K562 (cell line): ENCODE measurements around the gene HDAC2. TPM values are rescaled to one million over a fixed set of nuclear protein-coding genes. Genes with fewer than 3 reads are reported as not detected.

Experiments
- ATAC-seq: fragments of 200-7000 bp; cut with Tn5 transposase; 3 replicates; pipeline ENCODE4 v1.9.1; 2020; ENCODE audit warnings: moderate library complexity
- BruUV-seq: library from RNA; stranded (reverse); fragments of 400-500 nt; replicated peaks from 2 replicates; lab custom pipeline; 2021; lab: Mats Ljungman, UMichigan
- CTCF ChIA-PET: fragments of 300-600 bp; formaldehyde crosslinking; extraction: SDS; loops from one replicate; lab custom pipeline; 2021; ENCODE audit warnings: low intra/inter-chr PET ratio; lab: Yijun Ruan, JAX
- POLR2A ChIA-PET: fragments of 300-600, 350-650 bp; sonication (Branson Sonifier 250); formaldehyde crosslinking; extraction: SDS; loops from one replicate; lab custom pipeline; 2021; ENCODE audit warnings: antibody characterized with exemption, inconsistent platforms; lab: Yijun Ruan, JAX
- DNase-seq, 4 experiments: peaks; one replicate each; pipeline versions ENCODE4 v3.0.0 to v3.0.0-alpha.2; 2011 to 2018; ENCODE audit warnings: low spot score in 3 of 4, mixed read lengths in 3 of 4; ENCODE audit errors: extremely low read depth in 1 of 4
- FAIRE-seq: peaks from 2 replicates; lab custom pipeline; 2011; peaks lifted over from hg19 to GRCh38; lab: Jason Lieb, UNC
- H2AFZ ChIP-seq: 2 replicates; pipeline ENCODE4 v1.6.0; 2011; ENCODE audit warnings: low read depth, low read length, control low read depth, inconsistent platforms
- H3K27ac ChIP-seq: fragments of 200-600 bp; 3 replicates; pipeline ENCODE4 v1.8.0; 2011; ENCODE audit warnings: low read depth, mild to moderate bottlenecking, control low read depth, inconsistent platforms, low read length, moderate library complexity, mixed read lengths; ENCODE audit errors: extremely low read depth
- H3K27me3 ChIP-seq, 2 experiments: fragments of 300-600 bp in 1 of 2; 2 replicates in 1 of 2; 3 replicates in 1 of 2; pipeline versions ENCODE4 v1.6.0 to v1.8.0; 2011; ENCODE audit warnings: inconsistent platforms in 2 of 2, low read length in 2 of 2, mild to moderate bottlenecking in 1 of 2, mixed read lengths in 1 of 2, moderate library complexity in 1 of 2; ENCODE audit not compliant: control insufficient read depth in 2 of 2, insufficient read depth in 2 of 2
- H3K36me3 ChIP-seq: fragments of 300-600 bp; 3 replicates; pipeline ENCODE4 v1.8.0; 2011; ENCODE audit warnings: mild to moderate bottlenecking, low read length, inconsistent platforms; ENCODE audit not compliant: control insufficient read depth, insufficient read depth
- H3K4me1 ChIP-seq, 2 experiments: fragments of 200-600 bp in 1 of 2; replicated peaks in 1 of 2; 2 replicates in 1 of 2; 3 replicates in 1 of 2; pipeline versions ENCODE4 v1.5.1 to v1.8.0; 2011; ENCODE audit warnings: inconsistent platforms in 2 of 2, low read length in 2 of 2, mild to moderate bottlenecking in 1 of 2, mixed read lengths in 1 of 2, moderate library complexity in 1 of 2; ENCODE audit not compliant: control insufficient read depth in 2 of 2, insufficient read depth in 2 of 2
- H3K4me2 ChIP-seq: 2 replicates; pipeline ENCODE4 v1.6.1; 2011; ENCODE audit warnings: low read length, control low read depth, inconsistent platforms, mixed read lengths; ENCODE audit not compliant: insufficient read depth
- H3K4me3 ChIP-seq: fragments of 200-600 bp; sonication (generic), shearing (Covaris generic); 2 replicates; pipeline ENCODE4 v1.5.1; 2016; ENCODE audit warnings: control low read depth, inconsistent platforms
- H3K79me2 ChIP-seq: fragments of 200-600 bp; 3 replicates; pipeline ENCODE4 v1.8.0; 2011; ENCODE audit warnings: low read length, inconsistent platforms; ENCODE audit not compliant: control insufficient read depth, insufficient read depth
- H3K9ac ChIP-seq, 2 experiments: 2 replicates each; pipeline versions ENCODE4 v1.6.0 to v1.6.1; 2011; ENCODE audit warnings: low read depth in 2 of 2, low read length in 2 of 2, control low read depth in 1 of 2, inconsistent platforms in 1 of 2, mild to moderate bottlenecking in 1 of 2, mixed read lengths in 1 of 2; ENCODE audit not compliant: insufficient read depth in 1 of 2
- H3K9me1 ChIP-seq: one replicate; pipeline ENCODE4 v1.6.0; 2011; ENCODE audit warnings: inconsistent platforms, mild to moderate bottlenecking, low read length, moderate library complexity; ENCODE audit not compliant: control insufficient read depth, insufficient read depth
- H3K9me3 ChIP-seq: replicated peaks from 2 replicates; pipeline ENCODE4 v1.5.1; 2011; ENCODE audit warnings: low read depth, low read length, inconsistent platforms; ENCODE audit not compliant: control insufficient read depth, insufficient read depth
- H4K20me1 ChIP-seq: replicated peaks from 2 replicates; pipeline ENCODE4 v1.6.1; 2011; ENCODE audit warnings: low read length, inconsistent platforms, mixed read lengths; ENCODE audit not compliant: control insufficient read depth, insufficient read depth
- HDAC8 ChIP-seq: fragments of 450-650 bp; IDR thresholded peaks from 2 replicates; pipeline ENCODE4 v1.6.1; 2016; ENCODE audit warnings: mild to moderate bottlenecking, missing genetic modification characterization, moderate library complexity, missing compliant biosample characterization
- MECOM ChIP-seq: fragments of 250-450 bp; sonication (Bioruptor Pico); IDR thresholded peaks from 2 replicates; pipeline ENCODE4 v1.8.0; 2022; ENCODE audit warnings: inconsistent platforms
- ZC3H11A ChIP-seq: IDR thresholded peaks from 2 replicates; pipeline ENCODE4 v1.6.1; 2012; ENCODE audit warnings: low read depth, low read length, improper control_type of control experiment
- ZNF507 ChIP-seq: conservative IDR thresholded peaks from 2 replicates; pipeline ENCODE4 v1.6.1; 2017; ENCODE audit warnings: missing genetic modification characterization, missing compliant biosample characterization
- ZNF785 ChIP-seq: fragments of 250-450 bp; sonication (Bioruptor Pico); IDR thresholded peaks from 2 replicates; pipeline ENCODE4 v1.4.0; 2020; ENCODE audit warnings: mild to moderate bottlenecking
- WGBS: fragments of 100-300 bp; shearing (Covaris generic); methylation state at CpG from one replicate; pipeline ENCODE4 v1.1.6; 2016; ENCODE audit warnings: low coverage, mixed read lengths; ENCODE audit not compliant: insufficient coverage; ENCODE audit errors: missing lambda C conversion rate; 5-methylcytosine and 5-hydroxymethylcytosine counted together
- in situ Hi-C: fragments of 300-500 bp; cut with MboI; formaldehyde crosslinking; loops from 4 replicates; pipeline ENCODE4 v1.15.0; 2018; ENCODE audit warnings: inconsistent platforms, mixed read lengths
- intact Hi-C: fragments of 100-400 bp; cut with micrococcal nuclease; formaldehyde crosslinking; loops from 2 replicates; pipeline ENCODE4 v1.14.2; 2022
- polyA plus RNA-seq, 8 experiments: library from polyadenylated mRNA; depleted of rRNA in 4 of 8; stranded (reverse) in 5 of 8; unstranded in 3 of 8; fragments of >200 nt; fragmentation: Nextera tagmentation in 2 of 8; fragmentation: Illumina TruSeq in 1 of 8; extraction: Ambion mirVana in 2 of 8; extraction: Trizol in 1 of 8; gene quantifications; 2 replicates each; pipeline versions ENCODE4 v1.2.1 to v1.2.3, GENCODE V29; 2011 to 2014; ENCODE audit warnings: inconsistent platforms in 1 of 8, missing spikeins in 1 of 8
- total RNA-seq, 7 experiments: library from RNA; depleted of rRNA in 6 of 7; stranded (reverse); fragments of >200 nt in 6 of 7; fragmentation: Illumina TruSeq in 2 of 7; extraction: Trizol in 2 of 7; gene quantifications; 2 replicates each; pipeline versions ENCODE4 v1.2.1 to v1.2.3, GENCODE V29; 2011 to 2021; ENCODE audit warnings: low replicate concordance in 1 of 7
- TF ChIP-seq, protein P1 (sequence below): fragments of 200-600 bp; sonication (generic); IDR thresholded peaks from one replicate; pipeline ENCODE4 v1.6.1; 2012; ENCODE audit warnings: mild to moderate bottlenecking, low read depth, low read length, inconsistent platforms

Gene HDAC2
- total and polyA plus RNA-seq, 9 of the 15 experiments (the other 6 are each of a cell fraction or from before 2014, with no cell fraction given) = 67.0 to 277 (median 151) TPM

- Histone ChIP-seq H4K20me1 (no peaks in the 10 kb centered on the region), H3K9me3 (no peaks in the 10 kb centered on the region), H3K9ac (no peak overlapping the region), H3K4me3 (no peak overlapping the region), H3K27me3 (no peaks in the 10 kb centered on the region), H3K79me2 (no peaks in the 10 kb centered on the region), H3K9me1 (no peaks in the 10 kb centered on the region), H3K27ac (no peak overlapping the region), H2AFZ (no peak overlapping the region), H3K4me1 (no peaks in the 10 kb centered on the region), H3K36me3 (no peaks in the 10 kb centered on the region), H3K4me2 (no peak overlapping the region)
- 0% methylated on average over 2 of the region's 2 CpGs for WGBS
- ChIA-PET CTCF (no interaction called here), POLR2A (no interaction called here)
- no peak for FAIRE-seq
- no TSS peak for BruUV-seq
- intact Hi-C loops (loop anchor here (10.0 kb wide), 3 partner anchors 96 to 1896 kb away; no protein-coding TSS in a partner anchor), in situ Hi-C loops (no loop called here)
- TF ChIP-seq HDAC8 (tag) = no peak
- TF ChIP-seq ZNF507 (tag) = no peak
- no peak for TF ChIP-seq ZNF785 (CRISPR knock-in tag)
- no peak for DNase-seq
- ATAC-seq = no peak
These were observed 28.3 kb upstream of the HDAC2 start for GRCh38 chr6:113999284-113999683.

GRCh38 chr6:113998811-113999210, 27.9 kb upstream of the HDAC2 start:
- intact Hi-C loops (loop anchor here (10.0 kb wide), 3 partner anchors 96 to 1896 kb away; no protein-coding TSS in a partner anchor), in situ Hi-C loops (no loop called here)
- CTCF ChIA-PET = no interaction called here
- DNase-seq (no peak), FAIRE-seq (no peak), ATAC-seq (no peak)
- Histone ChIP-seq H3K9me3 (no peaks in the 10 kb centered on the region), H3K4me2 (no peak overlapping the region), H2AFZ (no peak overlapping the region), H3K27ac (no peak overlapping the region), H3K9me1 (no peaks in the 10 kb centered on the region), H3K4me1 (no peaks in the 10 kb centered on the region), H3K27me3 (no peaks in the 10 kb centered on the region), H3K9ac (no peak overlapping the region), H4K20me1 (no peaks in the 10 kb centered on the region), H3K4me3 (no peak overlapping the region), H3K36me3 (no peaks in the 10 kb centered on the region), H3K79me2 (no peaks in the 10 kb centered on the region)
- TF ChIP-seq ZC3H11A (no peak), MECOM (CRISPR knock-in tag) (no peak)
- TF ChIP-seq, protein P1, sequence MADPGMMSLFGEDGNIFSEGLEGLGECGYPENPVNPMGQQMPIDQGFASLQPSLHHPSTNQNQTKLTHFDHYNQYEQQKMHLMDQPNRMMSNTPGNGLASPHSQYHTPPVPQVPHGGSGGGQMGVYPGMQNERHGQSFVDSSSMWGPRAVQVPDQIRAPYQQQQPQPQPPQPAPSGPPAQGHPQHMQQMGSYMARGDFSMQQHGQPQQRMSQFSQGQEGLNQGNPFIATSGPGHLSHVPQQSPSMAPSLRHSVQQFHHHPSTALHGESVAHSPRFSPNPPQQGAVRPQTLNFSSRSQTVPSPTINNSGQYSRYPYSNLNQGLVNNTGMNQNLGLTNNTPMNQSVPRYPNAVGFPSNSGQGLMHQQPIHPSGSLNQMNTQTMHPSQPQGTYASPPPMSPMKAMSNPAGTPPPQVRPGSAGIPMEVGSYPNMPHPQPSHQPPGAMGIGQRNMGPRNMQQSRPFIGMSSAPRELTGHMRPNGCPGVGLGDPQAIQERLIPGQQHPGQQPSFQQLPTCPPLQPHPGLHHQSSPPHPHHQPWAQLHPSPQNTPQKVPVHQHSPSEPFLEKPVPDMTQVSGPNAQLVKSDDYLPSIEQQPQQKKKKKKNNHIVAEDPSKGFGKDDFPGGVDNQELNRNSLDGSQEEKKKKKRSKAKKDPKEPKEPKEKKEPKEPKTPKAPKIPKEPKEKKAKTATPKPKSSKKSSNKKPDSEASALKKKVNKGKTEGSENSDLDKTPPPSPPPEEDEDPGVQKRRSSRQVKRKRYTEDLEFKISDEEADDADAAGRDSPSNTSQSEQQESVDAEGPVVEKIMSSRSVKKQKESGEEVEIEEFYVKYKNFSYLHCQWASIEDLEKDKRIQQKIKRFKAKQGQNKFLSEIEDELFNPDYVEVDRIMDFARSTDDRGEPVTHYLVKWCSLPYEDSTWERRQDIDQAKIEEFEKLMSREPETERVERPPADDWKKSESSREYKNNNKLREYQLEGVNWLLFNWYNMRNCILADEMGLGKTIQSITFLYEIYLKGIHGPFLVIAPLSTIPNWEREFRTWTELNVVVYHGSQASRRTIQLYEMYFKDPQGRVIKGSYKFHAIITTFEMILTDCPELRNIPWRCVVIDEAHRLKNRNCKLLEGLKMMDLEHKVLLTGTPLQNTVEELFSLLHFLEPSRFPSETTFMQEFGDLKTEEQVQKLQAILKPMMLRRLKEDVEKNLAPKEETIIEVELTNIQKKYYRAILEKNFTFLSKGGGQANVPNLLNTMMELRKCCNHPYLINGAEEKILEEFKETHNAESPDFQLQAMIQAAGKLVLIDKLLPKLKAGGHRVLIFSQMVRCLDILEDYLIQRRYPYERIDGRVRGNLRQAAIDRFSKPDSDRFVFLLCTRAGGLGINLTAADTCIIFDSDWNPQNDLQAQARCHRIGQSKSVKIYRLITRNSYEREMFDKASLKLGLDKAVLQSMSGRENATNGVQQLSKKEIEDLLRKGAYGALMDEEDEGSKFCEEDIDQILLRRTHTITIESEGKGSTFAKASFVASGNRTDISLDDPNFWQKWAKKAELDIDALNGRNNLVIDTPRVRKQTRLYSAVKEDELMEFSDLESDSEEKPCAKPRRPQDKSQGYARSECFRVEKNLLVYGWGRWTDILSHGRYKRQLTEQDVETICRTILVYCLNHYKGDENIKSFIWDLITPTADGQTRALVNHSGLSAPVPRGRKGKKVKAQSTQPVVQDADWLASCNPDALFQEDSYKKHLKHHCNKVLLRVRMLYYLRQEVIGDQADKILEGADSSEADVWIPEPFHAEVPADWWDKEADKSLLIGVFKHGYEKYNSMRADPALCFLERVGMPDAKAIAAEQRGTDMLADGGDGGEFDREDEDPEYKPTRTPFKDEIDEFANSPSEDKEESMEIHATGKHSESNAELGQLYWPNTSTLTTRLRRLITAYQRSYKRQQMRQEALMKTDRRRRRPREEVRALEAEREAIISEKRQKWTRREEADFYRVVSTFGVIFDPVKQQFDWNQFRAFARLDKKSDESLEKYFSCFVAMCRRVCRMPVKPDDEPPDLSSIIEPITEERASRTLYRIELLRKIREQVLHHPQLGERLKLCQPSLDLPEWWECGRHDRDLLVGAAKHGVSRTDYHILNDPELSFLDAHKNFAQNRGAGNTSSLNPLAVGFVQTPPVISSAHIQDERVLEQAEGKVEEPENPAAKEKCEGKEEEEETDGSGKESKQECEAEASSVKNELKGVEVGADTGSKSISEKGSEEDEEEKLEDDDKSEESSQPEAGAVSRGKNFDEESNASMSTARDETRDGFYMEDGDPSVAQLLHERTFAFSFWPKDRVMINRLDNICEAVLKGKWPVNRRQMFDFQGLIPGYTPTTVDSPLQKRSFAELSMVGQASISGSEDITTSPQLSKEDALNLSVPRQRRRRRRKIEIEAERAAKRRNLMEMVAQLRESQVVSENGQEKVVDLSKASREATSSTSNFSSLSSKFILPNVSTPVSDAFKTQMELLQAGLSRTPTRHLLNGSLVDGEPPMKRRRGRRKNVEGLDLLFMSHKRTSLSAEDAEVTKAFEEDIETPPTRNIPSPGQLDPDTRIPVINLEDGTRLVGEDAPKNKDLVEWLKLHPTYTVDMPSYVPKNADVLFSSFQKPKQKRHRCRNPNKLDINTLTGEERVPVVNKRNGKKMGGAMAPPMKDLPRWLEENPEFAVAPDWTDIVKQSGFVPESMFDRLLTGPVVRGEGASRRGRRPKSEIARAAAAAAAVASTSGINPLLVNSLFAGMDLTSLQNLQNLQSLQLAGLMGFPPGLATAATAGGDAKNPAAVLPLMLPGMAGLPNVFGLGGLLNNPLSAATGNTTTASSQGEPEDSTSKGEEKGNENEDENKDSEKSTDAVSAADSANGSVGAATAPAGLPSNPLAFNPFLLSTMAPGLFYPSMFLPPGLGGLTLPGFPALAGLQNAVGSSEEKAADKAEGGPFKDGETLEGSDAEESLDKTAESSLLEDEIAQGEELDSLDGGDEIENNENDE = no peak
- POLR2A ChIA-PET = no interaction called here
- BruUV-seq = no TSS peak
